Superior temporal gyrus (tissue), 1 donor: ENCODE results near the gene LPIN3.
A peak's percentile ranks its signal among the peaks of the same experiment; 100 is the strongest.
"Not testable (repeated sequence)": the region's sequence is repeated elsewhere in the genome, so short reads cannot be mapped to it uniquely, and the experiment has no call there.

Experiments
- DNase-seq: peaks from one replicate; pipeline ENCODE4 v3.0.0-alpha.2; 2016; ENCODE audit errors: extremely low spot score

The LPIN3 gene

DNA sequence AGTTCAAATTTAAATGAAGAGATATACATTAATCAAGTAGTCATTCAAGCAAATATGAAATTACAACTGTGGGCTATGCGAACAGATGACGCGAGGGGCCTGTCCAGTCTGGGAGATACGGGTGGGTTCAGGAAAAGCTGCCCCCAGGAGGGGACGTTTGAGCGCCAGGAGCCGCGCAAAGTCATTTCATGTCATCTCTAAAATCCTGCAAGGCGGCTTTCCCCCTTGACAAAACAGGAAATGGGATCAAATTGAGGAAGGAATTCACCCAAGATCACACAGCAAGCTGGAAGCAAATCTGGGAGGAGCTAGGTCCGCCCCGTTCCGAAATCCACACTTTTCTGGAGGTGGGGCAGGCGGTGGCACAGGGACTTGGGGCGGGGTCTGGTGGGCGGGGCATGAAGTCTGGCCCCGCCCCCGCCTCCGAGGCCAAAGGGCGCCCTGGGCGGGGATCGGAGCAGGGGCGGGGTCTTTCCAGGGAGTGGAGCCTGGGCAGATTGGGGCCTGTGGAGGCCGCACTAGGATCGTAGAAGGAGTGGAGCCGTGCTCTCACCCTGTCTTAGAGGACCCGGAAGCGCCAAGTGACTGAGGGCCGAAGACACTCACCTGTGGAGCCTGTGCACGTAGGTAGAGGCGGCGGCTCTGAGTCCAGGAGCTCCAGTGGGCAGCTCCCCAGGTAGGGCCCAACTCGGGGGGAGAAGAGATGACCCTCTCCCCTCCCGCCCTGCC, at the start of gene LPIN3:
Gene LPIN3, plus strand, starts transcription at position 495 of the 729 bp plus-strand sequence. CDS start 4,983 bp downstream, outside the sequence.
- no peak for DNase-seq

- DNase-seq, result peak; percentile 78
These were observed 47.2 kb upstream of the LPIN3 start for GRCh38 chr20:41293269-41294037.

- no peak for DNase-seq
These were observed 40.7 kb upstream of the LPIN3 start for GRCh38 chr20:41299899-41300298.

DNA sequence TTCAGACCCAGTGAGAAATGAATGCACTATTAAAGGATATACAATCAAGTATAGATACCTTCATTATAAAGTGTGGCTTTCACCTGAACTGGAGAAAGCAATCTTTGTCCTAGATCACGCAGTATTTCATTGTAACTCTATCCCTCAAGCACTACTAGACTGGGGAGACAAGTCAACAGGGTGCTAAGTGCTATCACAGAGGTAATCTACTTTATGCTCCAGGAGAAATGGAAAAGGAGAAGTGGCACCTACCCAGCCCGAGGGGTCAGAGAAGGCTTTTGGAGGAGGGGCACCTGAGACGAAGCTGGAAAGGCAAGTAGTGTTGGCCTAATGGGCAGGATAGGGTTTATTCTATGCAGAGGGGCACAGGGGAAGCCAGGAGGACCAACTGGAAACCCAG, 40.2 kb upstream of the LPIN3 start:
- DNase-seq, result no peak

DNA sequence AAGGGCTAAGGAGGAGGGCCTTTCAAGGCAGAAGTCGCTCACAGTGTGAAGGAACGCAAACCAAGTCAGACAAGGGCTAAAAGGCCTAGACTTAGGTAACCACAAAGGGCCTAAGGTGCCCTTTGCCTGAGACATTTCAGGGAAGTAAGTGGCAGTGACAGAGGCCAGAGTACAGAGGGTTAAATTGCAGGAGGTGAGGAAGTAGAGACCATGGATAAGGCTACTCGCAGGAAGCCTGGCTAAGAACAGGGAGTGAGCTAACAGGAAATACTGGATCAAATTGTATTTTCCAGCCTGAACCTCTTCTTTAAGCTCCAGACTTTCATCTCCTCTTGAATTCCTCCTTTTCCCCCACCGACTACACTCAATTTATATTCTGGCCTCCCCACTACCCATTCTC, 39.7 kb upstream of the LPIN3 start:
- no peak for DNase-seq

- no peak for DNase-seq
These were observed 36.6 kb upstream of the LPIN3 start for GRCh38 chr20:41304002-41304401.

GRCh38 chr20:41304424-41305079, 36.1 kb upstream of the LPIN3 start:
- no peak for DNase-seq

- peak; percentile 5 for DNase-seq
These were observed 34.4 kb upstream of the LPIN3 start for GRCh38 chr20:41306061-41306727.

- DNase-seq, result no peak
These were observed 33.6 kb upstream of the LPIN3 start for GRCh38 chr20:41307021-41307420.

- DNase-seq, result peak; percentile 31
These were observed 32.3 kb upstream of the LPIN3 start for GRCh38 chr20:41308290-41308711.

DNA sequence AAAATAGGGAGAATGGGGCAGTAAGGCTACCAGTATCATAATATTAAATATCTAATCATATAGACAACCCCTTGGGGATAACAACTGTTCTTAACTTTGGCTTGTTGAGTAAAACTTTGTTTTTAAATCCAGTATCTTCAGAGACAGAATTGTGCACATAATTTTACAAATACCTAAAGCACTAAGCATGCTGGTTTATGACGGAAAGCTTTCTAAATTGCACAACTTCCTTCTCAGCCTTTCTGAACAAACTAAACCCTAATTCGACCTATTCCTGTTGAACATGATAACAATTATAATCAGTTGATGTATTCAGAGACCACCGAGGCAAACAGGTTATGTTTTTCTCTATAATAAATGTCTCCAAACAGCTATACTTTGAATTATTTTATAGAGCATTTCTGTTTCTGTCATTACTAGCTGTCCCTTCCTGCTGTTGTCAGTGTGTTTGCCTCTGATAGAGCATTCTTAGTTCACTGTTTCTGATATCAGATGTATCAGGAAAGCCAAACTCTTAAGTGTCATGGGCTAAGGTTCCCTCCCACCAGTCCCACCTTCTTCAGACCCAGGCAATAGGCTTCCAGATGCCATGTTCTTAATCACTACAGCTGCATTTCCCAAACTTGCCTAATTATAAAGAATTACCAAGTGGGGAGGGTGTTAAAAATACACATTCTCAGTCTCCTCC, 31.8 kb upstream of the LPIN3 start:
- peak; percentile 9 for DNase-seq

DNA sequence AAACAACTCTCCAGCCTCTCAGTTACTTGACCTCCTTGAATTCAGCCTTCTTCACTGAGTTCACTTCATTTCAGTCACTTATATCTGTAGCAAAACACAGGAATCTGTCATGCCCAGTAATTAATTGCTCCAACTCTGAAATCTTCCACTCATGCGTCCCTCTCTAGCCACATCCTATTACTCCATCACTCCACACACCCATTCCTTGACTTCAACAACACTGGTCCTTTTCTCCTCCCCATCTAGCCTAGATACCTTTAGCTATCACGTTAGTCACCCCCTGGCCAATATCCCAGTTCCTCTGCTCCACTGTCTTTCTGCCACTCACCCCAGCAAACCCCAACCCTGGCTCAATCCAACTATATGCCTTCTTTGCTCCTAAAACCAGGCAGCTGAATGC, 30.8 kb upstream of the LPIN3 start:
- DNase-seq, result peak; percentile 5

DNA sequence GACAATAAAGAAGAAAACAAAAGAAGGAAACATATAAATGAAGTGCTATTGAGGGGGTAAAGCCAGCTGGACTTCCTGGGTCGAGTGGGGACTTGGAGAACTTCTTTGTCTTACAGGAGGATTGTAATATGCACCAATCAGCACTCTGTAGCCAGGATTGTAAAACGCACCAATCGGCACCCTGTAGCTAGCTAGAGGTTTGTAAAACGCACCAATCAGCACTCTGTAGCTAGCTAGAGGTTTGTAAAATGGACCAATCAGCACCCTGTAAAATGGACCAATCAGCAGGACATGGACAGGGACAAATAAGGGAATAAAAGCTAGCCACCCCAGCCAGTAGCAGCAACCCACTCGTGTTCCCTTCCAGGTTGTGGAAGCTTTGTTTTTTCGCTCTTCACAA, 28.6 kb upstream of the LPIN3 start:
- DNase-seq, result not testable (repeated sequence)

DNA sequence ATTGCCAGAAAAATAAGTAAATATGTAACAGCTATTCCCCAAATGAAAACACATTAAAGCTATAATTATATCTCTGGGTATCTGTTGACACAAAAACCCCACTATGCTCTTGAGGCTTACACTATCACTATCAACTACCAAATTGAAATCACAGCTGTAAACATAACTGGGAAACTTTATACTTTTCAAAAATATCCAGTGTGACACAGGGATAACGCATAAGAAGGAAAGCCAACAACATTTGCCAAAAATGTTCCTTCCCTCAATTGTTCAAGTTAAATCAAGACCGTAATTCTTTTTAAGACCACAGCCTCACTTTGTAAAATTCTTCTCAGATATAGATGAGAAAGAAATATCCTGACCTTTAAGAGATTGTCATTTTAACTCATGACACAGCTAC, 26.2 kb upstream of the LPIN3 start:
- DNase-seq, result no peak

GRCh38 chr20:41316051-41316450, 24.6 kb upstream of the LPIN3 start:
- peak; percentile 68 for DNase-seq

DNA sequence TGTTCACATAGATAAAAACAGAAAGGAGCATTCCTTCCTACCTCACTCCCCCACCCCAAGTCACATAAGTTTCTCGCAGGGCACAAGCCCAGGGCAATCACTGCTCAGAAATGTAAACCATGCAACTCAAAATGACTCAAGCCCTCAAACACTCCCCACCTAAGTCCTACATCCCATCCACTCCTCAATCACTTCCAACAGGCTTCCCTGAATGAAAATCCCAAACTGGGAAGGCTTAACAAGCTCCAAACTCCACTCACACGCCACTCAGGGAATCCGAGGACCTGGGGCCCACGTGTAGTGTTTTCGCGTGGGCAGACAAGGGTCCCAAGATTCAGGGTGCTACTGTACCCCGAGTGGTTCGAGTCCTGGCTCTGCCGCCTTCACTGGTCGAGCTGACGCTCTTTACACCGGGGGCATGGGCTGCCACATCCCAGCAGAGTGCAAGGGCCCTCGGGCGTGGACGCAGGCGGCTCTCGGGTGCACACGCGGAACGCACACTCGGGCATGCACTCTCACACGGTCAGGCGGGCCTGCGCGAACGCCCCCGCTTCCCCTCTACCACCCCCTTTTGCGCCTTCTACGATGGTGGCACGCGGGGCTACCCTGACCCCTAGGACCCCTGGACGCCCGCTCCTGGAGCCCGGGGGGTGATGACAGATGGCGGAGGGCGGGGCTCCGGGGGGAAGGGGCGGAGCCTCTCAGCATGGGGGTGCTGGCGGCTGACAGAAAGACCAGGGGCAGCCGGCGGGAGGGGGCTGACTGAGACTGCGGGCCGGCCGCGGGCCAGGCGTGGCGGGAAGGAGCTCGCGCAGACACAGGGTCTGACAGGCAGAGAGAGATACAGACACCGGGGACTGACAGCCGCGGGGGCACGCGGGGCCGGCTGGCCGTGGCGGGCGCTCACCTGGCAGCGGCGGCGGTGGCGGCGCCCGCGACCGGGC, 23.7 kb upstream of the LPIN3 start:
- DNase-seq, result peak; percentile 59

GRCh38 chr20:41317546-41318270, 22.9 kb upstream of the LPIN3 start, which contains the start of gene ZHX3:
Gene ZHX3, minus strand, starts transcription at chr20:41317731. Its CDS starts 112,815 bp downstream, at chr20:41204916.
- DNase-seq, result peak; percentile 94

DNA sequence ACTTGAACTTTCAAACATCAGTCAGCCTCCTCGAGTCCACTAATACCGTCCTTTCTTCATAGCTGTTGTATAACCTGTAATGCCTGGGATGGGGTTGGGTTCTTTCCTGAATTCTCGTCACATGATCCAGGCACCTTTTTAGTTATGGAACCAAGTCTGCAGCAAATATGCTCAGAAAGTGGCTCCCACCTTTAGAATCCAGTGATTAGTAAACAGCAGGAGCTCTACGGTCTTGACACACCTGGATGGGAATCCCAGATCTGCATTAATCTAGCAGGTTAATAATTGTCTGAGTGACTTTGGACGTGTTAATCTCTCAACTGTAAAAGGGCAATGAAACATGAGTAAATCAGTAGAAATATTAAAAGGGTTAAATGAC, 22.4 kb upstream of the LPIN3 start:
- DNase-seq, result no peak

DNA sequence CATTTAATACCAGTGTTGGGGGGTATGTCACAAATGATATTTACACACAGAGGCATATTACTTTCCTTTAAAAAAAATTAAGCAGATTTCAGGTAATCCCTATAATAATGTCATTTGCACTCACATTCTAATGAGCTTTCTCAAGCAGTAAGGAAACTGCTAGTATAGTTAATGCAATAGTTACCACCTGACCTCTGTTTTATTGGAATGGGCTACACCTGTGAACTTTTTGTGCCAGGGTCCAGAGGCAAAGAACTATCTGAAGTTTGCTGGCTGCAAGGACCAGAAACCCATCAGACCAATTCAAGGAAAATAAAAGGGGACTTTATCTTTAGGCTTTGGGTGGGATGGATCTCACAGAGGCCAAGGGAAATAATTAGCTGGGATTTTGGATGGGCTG, 20.2 kb upstream of the LPIN3 start:
- no peak for DNase-seq

DNA sequence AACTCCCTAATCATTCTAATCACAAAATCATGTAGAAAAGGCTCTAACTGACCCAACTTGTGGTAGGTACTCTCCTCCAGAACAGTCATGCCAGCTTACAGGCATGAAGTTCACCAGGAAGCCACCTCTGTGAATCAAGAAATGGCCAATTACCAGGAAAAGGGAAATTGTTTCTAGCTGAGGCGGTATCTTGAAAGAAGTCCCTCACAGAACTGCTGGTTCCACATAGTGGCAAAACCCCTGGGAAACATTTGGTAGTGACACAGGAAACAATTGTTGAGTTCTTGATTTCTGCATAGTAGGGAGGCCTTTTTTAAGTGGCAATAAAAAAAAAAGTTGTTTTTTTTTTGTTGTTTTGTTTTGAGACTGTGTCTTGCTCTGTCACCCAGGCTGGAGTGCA, 19.6 kb upstream of the LPIN3 start:
- DNase-seq, result peak; percentile 9
